GM12878 (cell line): Measurements from ENCODE around the gene CDC7. TPM values are rescaled to one million over a fixed set of nuclear protein-coding genes. Genes with fewer than 3 reads are reported as not detected.

Experiments
- ATAC-seq: fragments of 200-7000 bp; cut with Tn5 transposase; 3 replicates; pipeline ENCODE4 v1.9.1; 2020; ENCODE audit warnings: mild to moderate bottlenecking, moderate library complexity
- BruUV-seq: library from RNA; stranded (reverse); fragments of 400-500 nt; replicated peaks from 2 replicates; lab custom pipeline; 2021; lab: Mats Ljungman, UMichigan
- CTCF ChIA-PET: fragments of 300-600 bp; sonication (Branson Sonifier 250); formaldehyde crosslinking; extraction: SDS; loops from one replicate; lab custom pipeline; 2021; ENCODE audit warnings: inconsistent platforms; lab: Yijun Ruan, JAX
- POLR2A ChIA-PET: fragments of 350-600 bp; formaldehyde crosslinking; extraction: SDS; loops from one replicate; lab custom pipeline; 2021; ENCODE audit warnings: inconsistent platforms; lab: Charles Lee
- RAD21 ChIA-PET: fragments of 300-600 bp; sonication (Branson Sonifier 250); formaldehyde crosslinking; loops from one replicate; lab custom pipeline; 2023; ENCODE audit warnings: antibody characterized with exemption; ENCODE audit not compliant: unreplicated experiment; lab: Charles Lee
- SMC1A ChIA-PET: fragments of 300-600 bp; sonication (Branson Sonifier 250); formaldehyde crosslinking; loops from one replicate; lab custom pipeline; 2023; ENCODE audit not compliant: unreplicated experiment, uncharacterized antibody; lab: Charles Lee
- DNase-seq: peaks from one replicate; pipeline ENCODE4 v3.0.0-alpha.2; 2011; ENCODE audit warnings: low read depth, low spot score
- FAIRE-seq: peaks from 3 replicates; lab custom pipeline; 2011; peaks lifted over from hg19 to GRCh38; lab: Jason Lieb, UNC
- H2AFZ ChIP-seq: 2 replicates; pipeline ENCODE4 v1.6.0; 2011; ENCODE audit warnings: low read depth, low read length, control low read depth; ENCODE audit not compliant: control insufficient read depth
- H3K27ac ChIP-seq: 2 replicates; pipeline ENCODE4 v1.5.1; 2011; ENCODE audit warnings: control low read depth; ENCODE audit not compliant: control insufficient read depth, insufficient read depth
- H3K27me3 ChIP-seq, 2 experiments: replicated peaks in 1 of 2; 2 replicates each; pipeline versions ENCODE4 v1.6.0 to v1.6.1; 2011; ENCODE audit warnings: low read length in 1 of 2; ENCODE audit not compliant: control insufficient read depth in 2 of 2, insufficient read depth in 2 of 2
- H3K36me3 ChIP-seq, 2 experiments: 2 replicates each; pipeline ENCODE4 v1.5.1; 2011; ENCODE audit warnings: low read length in 1 of 2; ENCODE audit not compliant: control insufficient read depth in 2 of 2, insufficient read depth in 2 of 2
- H3K4me1 ChIP-seq: 2 replicates; pipeline ENCODE4 v1.6.1; 2011; ENCODE audit warnings: mild to moderate bottlenecking, low read length, moderate library complexity, mixed read lengths; ENCODE audit not compliant: control insufficient read depth, insufficient read depth
- H3K4me2 ChIP-seq: 2 replicates; pipeline ENCODE4 v1.6.0; 2011; ENCODE audit warnings: control low read depth; ENCODE audit not compliant: control insufficient read depth, insufficient read depth
- H3K4me3 ChIP-seq: fragments of 200-600 bp; sonication (generic); 2 replicates; pipeline ENCODE4 v1.5.1; 2016
- H3K79me2 ChIP-seq: 2 replicates; pipeline ENCODE4 v1.6.0; 2011; ENCODE audit warnings: low read length; ENCODE audit not compliant: control insufficient read depth, insufficient read depth
- H3K9ac ChIP-seq: 2 replicates; pipeline ENCODE4 v1.8.0; 2011; ENCODE audit warnings: low read length, control low read depth, mixed read lengths; ENCODE audit not compliant: control insufficient read depth, insufficient read depth
- H3K9me3 ChIP-seq: replicated peaks from 3 replicates; pipeline ENCODE4 v1.5.1; 2011; ENCODE audit warnings: mild to moderate bottlenecking, low read length; ENCODE audit not compliant: control insufficient read depth, insufficient read depth
- H4K20me1 ChIP-seq: 2 replicates; pipeline ENCODE4 v1.6.0; 2011; ENCODE audit not compliant: control insufficient read depth, insufficient read depth
- BCL11A ChIP-seq: IDR thresholded peaks from 2 replicates; pipeline ENCODE4 v1.6.1; 2011; ENCODE audit warnings: low read depth, low read length
- CHD1 ChIP-seq: IDR thresholded peaks from 2 replicates; pipeline ENCODE4 v1.6.1; 2012; ENCODE audit warnings: low read depth, low read length, improper control_type of control experiment
- DPF2 ChIP-seq: fragments of 450-650 bp; IDR thresholded peaks from 2 replicates; pipeline ENCODE4 v1.6.1; 2017; ENCODE audit warnings: mild to moderate bottlenecking
- EED ChIP-seq: sonication (generic); IDR thresholded peaks from 2 replicates; pipeline ENCODE4 v1.6.1; 2016; ENCODE audit warnings: antibody characterized with exemption, low read depth
- ESRRA ChIP-seq: IDR thresholded peaks from 2 replicates; pipeline ENCODE4 v1.6.1; 2012; ENCODE audit warnings: mild to moderate bottlenecking, low read length, improper control_type of control experiment
- HCFC1 ChIP-seq: fragments of 150-350 bp; IDR thresholded peaks from 2 replicates; pipeline ENCODE4 v1.6.1; 2014; ENCODE audit warnings: low read length
- MTA2 ChIP-seq: fragments of 450-650 bp; IDR thresholded peaks from 2 replicates; pipeline ENCODE4 v1.6.1; 2016; ENCODE audit warnings: low read depth, mild to moderate bottlenecking, moderate library complexity
- NFYB ChIP-seq: IDR thresholded peaks from 2 replicates; pipeline ENCODE4 v1.6.1; 2011; ENCODE audit warnings: low read depth, mild to moderate bottlenecking, low read length, improper control_type of control experiment, moderate library complexity; ENCODE audit not compliant: insufficient read depth
- NR2F1 ChIP-seq: fragments of 450-650 bp; conservative IDR thresholded peaks from 2 replicates; pipeline ENCODE4 v1.6.1; 2017; ENCODE audit warnings: mild to moderate bottlenecking
- PML ChIP-seq: IDR thresholded peaks from 2 replicates; pipeline ENCODE4 v1.6.1; 2012; ENCODE audit warnings: low read length, inconsistent platforms
- RB1 ChIP-seq: fragments of 450-650 bp; formaldehyde crosslinking; IDR thresholded peaks from 2 replicates; pipeline ENCODE4 v1.6.1; 2017; ENCODE audit warnings: mild to moderate bottlenecking, borderline replicate concordance
- RBBP5 ChIP-seq: fragments of 200-600 bp; sonication (generic); conservative IDR thresholded peaks from 2 replicates; pipeline ENCODE4 v1.6.1; 2016
- SMARCA5 ChIP-seq: fragments of 450-650 bp; IDR thresholded peaks from 2 replicates; pipeline ENCODE4 v1.6.1; 2017; ENCODE audit warnings: mild to moderate bottlenecking
- TAF1 ChIP-seq: IDR thresholded peaks from 2 replicates; pipeline ENCODE4 v1.6.1; 2011; ENCODE audit warnings: mild to moderate bottlenecking, low read depth, low read length, borderline replicate concordance
- WRNIP1 ChIP-seq: IDR thresholded peaks from 2 replicates; pipeline ENCODE4 v1.6.1; 2011; ENCODE audit warnings: low read depth, low read length, improper control_type of control experiment, borderline replicate concordance
- ZNF217 ChIP-seq: fragments of 450-650 bp; IDR thresholded peaks from 2 replicates; pipeline ENCODE4 v1.6.1; 2017; ENCODE audit warnings: antibody characterized with exemption, mild to moderate bottlenecking
- WGBS: methylation state at CpG from one replicate; pipeline ENCODE4 v1.1.6; 2016; ENCODE audit warnings: low lambda C conversion rate; ENCODE audit not compliant: insufficient replicate concordance, insufficient coverage; ENCODE audit errors: missing lambda C conversion rate; 5-methylcytosine and 5-hydroxymethylcytosine counted together
- in situ Hi-C: fragments of 300-500 bp; cut with MboI; formaldehyde crosslinking; loops from 9 replicates; pipeline ENCODE4 v1.14.3; 2018; ENCODE audit warnings: mixed read lengths
- intact Hi-C: fragments of 100-400 bp; cut with micrococcal nuclease; formaldehyde crosslinking; loops from one replicate; pipeline ENCODE4 v1.14.2; 2022; ENCODE audit not compliant: unreplicated experiment
- polyA plus RNA-seq, 11 experiments: library from polyadenylated mRNA; depleted of rRNA in 4 of 11; unstranded in 6 of 11; stranded (reverse) in 5 of 11; fragments of >200 nt; fragmentation: Nextera tagmentation in 4 of 11; fragmentation: Illumina TruSeq in 1 of 11; extraction: Ambion mirVana in 4 of 11; extraction: Trizol in 1 of 11; gene quantifications; 1 replicate in 1 of 11; 2 replicates in 10 of 11; pipeline versions ENCODE4 v1.2.1 to v1.2.3, GENCODE V29; 2011 to 2016; ENCODE audit warnings: inconsistent platforms in 2 of 11, missing spikeins in 2 of 11, low read depth in 1 of 11
- total RNA-seq, 4 experiments: library from RNA; depleted of rRNA in 3 of 4; stranded (reverse); fragments of >200 nt in 3 of 4; fragmentation: Illumina TruSeq in 1 of 4; extraction: Trizol in 1 of 4; gene quantifications; 2 replicates each; pipeline versions ENCODE4 v1.2.1 to v1.2.3, GENCODE V29; 2013 to 2021
- TF ChIP-seq, protein P1 (sequence below): fragments of 450-650 bp; IDR thresholded peaks from 2 replicates; pipeline ENCODE4 v1.6.1; 2017; ENCODE audit warnings: mild to moderate bottlenecking, low read depth, inconsistent platforms; ENCODE audit not compliant: poor library complexity, severe bottlenecking
- TF ChIP-seq, protein P2 (sequence below): IDR thresholded peaks from 2 replicates; pipeline ENCODE4 v1.6.1; 2011; ENCODE audit warnings: borderline replicate concordance, low read depth, mild to moderate bottlenecking, moderate library complexity, low read length; ENCODE audit not compliant: insufficient read depth, poor library complexity, severe bottlenecking
- TF ChIP-seq, protein P3 (sequence below): fragments of 150-350 bp; IDR thresholded peaks from 2 replicates; pipeline ENCODE4 v1.6.1; 2016; ENCODE audit warnings: low read depth, low read length

The CDC7 gene
- total and polyA plus RNA-seq, 10 of the 15 experiments (the other 5 are each of a cell fraction or from before 2014, with no cell fraction given): 14.9 to 37.8 (median 26.0) TPM

DNA sequence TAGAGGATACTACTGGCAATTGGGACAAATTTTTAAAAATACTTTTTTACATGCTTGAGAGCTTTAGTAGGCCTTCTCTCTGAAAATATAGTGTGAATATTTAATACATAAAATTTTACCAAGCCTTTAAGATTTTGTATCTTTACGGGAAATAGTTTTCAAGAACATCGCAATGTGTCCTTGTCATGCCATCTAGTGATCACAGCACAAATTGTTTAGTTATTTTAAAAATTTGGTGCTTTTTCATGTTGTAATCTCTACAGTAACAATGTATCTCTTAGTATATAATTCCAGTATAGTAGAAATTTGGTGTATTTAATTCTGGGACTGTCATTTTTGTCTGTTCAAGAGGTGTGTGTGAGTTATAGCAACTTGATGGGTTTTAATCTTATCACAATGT, 6.7 kb downstream of the CDC7 start (continued):
- TF ChIP-seq WRNIP1 (no peak), CHD1 (no peak), NR2F1 (no peak), NFYB (no peak), RB1 (no peak), HCFC1 (no peak), MTA2 (no peak), PML (no peak)
- TF ChIP-seq, protein P1, sequence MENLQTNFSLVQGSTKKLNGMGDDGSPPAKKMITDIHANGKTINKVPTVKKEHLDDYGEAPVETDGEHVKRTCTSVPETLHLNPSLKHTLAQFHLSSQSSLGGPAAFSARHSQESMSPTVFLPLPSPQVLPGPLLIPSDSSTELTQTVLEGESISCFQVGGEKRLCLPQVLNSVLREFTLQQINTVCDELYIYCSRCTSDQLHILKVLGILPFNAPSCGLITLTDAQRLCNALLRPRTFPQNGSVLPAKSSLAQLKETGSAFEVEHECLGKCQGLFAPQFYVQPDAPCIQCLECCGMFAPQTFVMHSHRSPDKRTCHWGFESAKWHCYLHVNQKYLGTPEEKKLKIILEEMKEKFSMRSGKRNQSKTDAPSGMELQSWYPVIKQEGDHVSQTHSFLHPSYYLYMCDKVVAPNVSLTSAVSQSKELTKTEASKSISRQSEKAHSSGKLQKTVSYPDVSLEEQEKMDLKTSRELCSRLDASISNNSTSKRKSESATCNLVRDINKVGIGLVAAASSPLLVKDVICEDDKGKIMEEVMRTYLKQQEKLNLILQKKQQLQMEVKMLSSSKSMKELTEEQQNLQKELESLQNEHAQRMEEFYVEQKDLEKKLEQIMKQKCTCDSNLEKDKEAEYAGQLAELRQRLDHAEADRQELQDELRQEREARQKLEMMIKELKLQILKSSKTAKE: no peak

DNA sequence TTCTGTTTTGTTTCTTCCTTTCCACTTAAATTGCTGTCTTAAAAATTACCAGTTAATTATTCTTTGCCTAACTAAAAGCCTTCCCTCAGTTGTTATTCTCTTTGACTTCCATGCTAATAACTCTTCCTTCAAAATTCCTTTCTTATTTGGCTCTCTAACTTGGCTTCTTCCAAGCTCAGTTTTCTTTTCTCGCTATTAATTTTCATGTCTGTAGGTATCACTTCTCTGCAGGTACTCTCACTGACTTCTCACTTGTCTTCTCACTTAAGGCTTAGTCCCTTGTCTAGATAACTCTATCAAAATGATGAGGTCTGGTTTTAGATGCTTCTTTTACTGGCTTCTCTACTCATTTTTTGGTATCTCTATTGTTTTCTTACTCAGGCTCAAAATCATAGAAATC, 10.1 kb downstream of the CDC7 start:
- intact Hi-C loops: loop anchor here (1.0 kb wide), 1 partner anchor 417 kb away; no protein-coding TSS in a partner anchor
- CTCF ChIA-PET: interaction anchor here (5.4 kb wide), 1 partner anchor 12 kb away, joined by 29 read pairs; no protein-coding TSS in a partner anchor
- no TSS peak for BruUV-seq
- ATAC-seq (no peak), DNase-seq (no peak), FAIRE-seq (no peak)
- RAD21 ChIA-PET: no interaction called here
- H3K4me3 ChIP-seq: no peak overlapping the region
- in situ Hi-C loops: loop anchor here (5.0 to 25.0 kb wide), 3 partner anchors 377 to 1102 kb away; partner anchors contain the start of gene TGFBR3
- H4K20me1 ChIP-seq: no peaks in the 10 kb centered on the region
- no peaks in the 10 kb centered on the region for H3K9me3 ChIP-seq
- no peak overlapping the region for H3K4me2 ChIP-seq
- peaks cover 0 to 6% of the 10 kb centered on the region in 2 experiments; a peak in 1 of 4 replicates for H3K36me3 ChIP-seq
- no peak overlapping the region for H3K9ac ChIP-seq
- no peak overlapping the region for H2AFZ ChIP-seq
- no peak overlapping the region for H3K27ac ChIP-seq
- no peaks in the 10 kb centered on the region for H3K27me3 ChIP-seq
- H3K79me2 ChIP-seq: peaks cover 8% of the 10 kb centered on the region
- SMC1A ChIA-PET: interaction anchor here (0.8 to 2.0 kb wide), 2 partner anchors 9 to 417 kb away, joined by 3 to 6 read pairs; no protein-coding TSS in a partner anchor
- POLR2A ChIA-PET: no interaction called here
- WGBS: 100% methylated on average over 1 of the region's 1 CpG
- no peaks in the 10 kb centered on the region for H3K4me1 ChIP-seq
- TF ChIP-seq TAF1: no peak
- TF ChIP-seq WRNIP1: no peak
- TF ChIP-seq SMARCA5: no peak
- TF ChIP-seq CHD1: no peak
- TF ChIP-seq RBBP5: no peak
- TF ChIP-seq DPF2: no peak
- TF ChIP-seq, protein P2, sequence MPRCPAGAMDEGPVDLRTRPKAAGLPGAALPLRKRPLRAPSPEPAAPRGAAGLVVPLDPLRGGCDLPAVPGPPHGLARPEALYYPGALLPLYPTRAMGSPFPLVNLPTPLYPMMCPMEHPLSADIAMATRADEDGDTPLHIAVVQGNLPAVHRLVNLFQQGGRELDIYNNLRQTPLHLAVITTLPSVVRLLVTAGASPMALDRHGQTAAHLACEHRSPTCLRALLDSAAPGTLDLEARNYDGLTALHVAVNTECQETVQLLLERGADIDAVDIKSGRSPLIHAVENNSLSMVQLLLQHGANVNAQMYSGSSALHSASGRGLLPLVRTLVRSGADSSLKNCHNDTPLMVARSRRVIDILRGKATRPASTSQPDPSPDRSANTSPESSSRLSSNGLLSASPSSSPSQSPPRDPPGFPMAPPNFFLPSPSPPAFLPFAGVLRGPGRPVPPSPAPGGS: no peak
- TF ChIP-seq, protein P3, sequence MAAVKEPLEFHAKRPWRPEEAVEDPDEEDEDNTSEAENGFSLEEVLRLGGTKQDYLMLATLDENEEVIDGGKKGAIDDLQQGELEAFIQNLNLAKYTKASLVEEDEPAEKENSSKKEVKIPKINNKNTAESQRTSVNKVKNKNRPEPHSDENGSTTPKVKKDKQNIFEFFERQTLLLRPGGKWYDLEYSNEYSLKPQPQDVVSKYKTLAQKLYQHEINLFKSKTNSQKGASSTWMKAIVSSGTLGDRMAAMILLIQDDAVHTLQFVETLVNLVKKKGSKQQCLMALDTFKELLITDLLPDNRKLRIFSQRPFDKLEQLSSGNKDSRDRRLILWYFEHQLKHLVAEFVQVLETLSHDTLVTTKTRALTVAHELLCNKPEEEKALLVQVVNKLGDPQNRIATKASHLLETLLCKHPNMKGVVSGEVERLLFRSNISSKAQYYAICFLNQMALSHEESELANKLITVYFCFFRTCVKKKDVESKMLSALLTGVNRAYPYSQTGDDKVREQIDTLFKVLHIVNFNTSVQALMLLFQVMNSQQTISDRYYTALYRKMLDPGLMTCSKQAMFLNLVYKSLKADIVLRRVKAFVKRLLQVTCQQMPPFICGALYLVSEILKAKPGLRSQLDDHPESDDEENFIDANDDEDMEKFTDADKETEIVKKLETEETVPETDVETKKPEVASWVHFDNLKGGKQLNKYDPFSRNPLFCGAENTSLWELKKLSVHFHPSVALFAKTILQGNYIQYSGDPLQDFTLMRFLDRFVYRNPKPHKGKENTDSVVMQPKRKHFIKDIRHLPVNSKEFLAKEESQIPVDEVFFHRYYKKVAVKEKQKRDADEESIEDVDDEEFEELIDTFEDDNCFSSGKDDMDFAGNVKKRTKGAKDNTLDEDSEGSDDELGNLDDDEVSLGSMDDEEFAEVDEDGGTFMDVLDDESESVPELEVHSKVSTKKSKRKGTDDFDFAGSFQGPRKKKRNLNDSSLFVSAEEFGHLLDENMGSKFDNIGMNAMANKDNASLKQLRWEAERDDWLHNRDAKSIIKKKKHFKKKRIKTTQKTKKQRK: no peak
- no peak for TF ChIP-seq EED
- no peak for TF ChIP-seq ESRRA
- TF ChIP-seq BCL11A: no peak
- TF ChIP-seq ZNF217: no peak
